Measurements from ENCODE around the gene TIMP3.

GRCh38 chr22:32760815-32761214 is 40.7 kb upstream of the TIMP3 start:
- TF ChIP-seq CTCF (IDR thresholded peaks at IDR 0.05; ENCODE audit: extremely low read depth in 1 of 2, insufficient read depth in 1 of 2, low read depth in 1 of 2, low read length in 2 of 2), result no peak
- TF ChIP-seq JUN (IDR thresholded peaks at IDR 0.05; ENCODE audit: borderline replicate concordance, insufficient read depth, insufficient read length, low read depth), result no peak
- TF ChIP-seq POLR2AphosphoS5 (IDR thresholded peaks at IDR 0.05; ENCODE audit: insufficient read depth, low read depth, low read length), result no peak
- TF ChIP-seq POLR2A (IDR thresholded peaks at IDR 0.05; ENCODE audit: low read depth, low read length), result no peak
